GM12878 (cell line): ENCODE measurements around the gene HM13. TPM values are rescaled to one million over a fixed set of nuclear protein-coding genes. Genes with fewer than 3 reads are reported as not detected.

Source experiments
- E2F8 ChIP-seq: fragments of 450-650 bp; IDR thresholded peaks from 2 replicates; pipeline ENCODE4 v1.6.1; 2018; ENCODE audit warnings: mild to moderate bottlenecking, low read depth, moderate library complexity; ENCODE audit not compliant: partially characterized antibody
- NR2F1 ChIP-seq: fragments of 450-650 bp; conservative IDR thresholded peaks from 2 replicates; pipeline ENCODE4 v1.6.1; 2017; ENCODE audit warnings: mild to moderate bottlenecking
- SIN3A ChIP-seq: IDR thresholded peaks from 2 replicates; pipeline ENCODE4 v1.6.1; 2012; ENCODE audit warnings: low read depth, low read length, improper control_type of control experiment
- polyA plus RNA-seq, 11 experiments: library from polyadenylated mRNA; depleted of rRNA in 4 of 11; unstranded in 6 of 11; stranded (reverse) in 5 of 11; fragments of >200 nt; fragmentation: Nextera tagmentation in 4 of 11; fragmentation: Illumina TruSeq in 1 of 11; extraction: Ambion mirVana in 4 of 11; extraction: Trizol in 1 of 11; gene quantifications; 1 replicate in 1 of 11; 2 replicates in 10 of 11; pipeline versions ENCODE4 v1.2.1 to v1.2.3, GENCODE V29; 2011 to 2016; ENCODE audit warnings: inconsistent platforms in 2 of 11, missing spikeins in 2 of 11, low read depth in 1 of 11
- total RNA-seq, 4 experiments: library from RNA; depleted of rRNA in 3 of 4; stranded (reverse); fragments of >200 nt in 3 of 4; fragmentation: Illumina TruSeq in 1 of 4; extraction: Trizol in 1 of 4; gene quantifications; 2 replicates each; pipeline versions ENCODE4 v1.2.1 to v1.2.3, GENCODE V29; 2013 to 2021
- TF ChIP-seq, protein P1 (sequence below): fragments of 450-650 bp; IDR thresholded peaks from 2 replicates; pipeline ENCODE4 v1.6.1; 2016; ENCODE audit warnings: mild to moderate bottlenecking

The HM13 gene
- total and polyA plus RNA-seq, 10 of the 15 experiments (the other 5 are each of a cell fraction or from before 2014, with no cell fraction given): 4.8 to 185 (median 81.7) TPM

- TF ChIP-seq E2F8 (no peak), NR2F1 (peak; percentile 81), SIN3A (peak; percentile 46)
- TF ChIP-seq, protein P1, sequence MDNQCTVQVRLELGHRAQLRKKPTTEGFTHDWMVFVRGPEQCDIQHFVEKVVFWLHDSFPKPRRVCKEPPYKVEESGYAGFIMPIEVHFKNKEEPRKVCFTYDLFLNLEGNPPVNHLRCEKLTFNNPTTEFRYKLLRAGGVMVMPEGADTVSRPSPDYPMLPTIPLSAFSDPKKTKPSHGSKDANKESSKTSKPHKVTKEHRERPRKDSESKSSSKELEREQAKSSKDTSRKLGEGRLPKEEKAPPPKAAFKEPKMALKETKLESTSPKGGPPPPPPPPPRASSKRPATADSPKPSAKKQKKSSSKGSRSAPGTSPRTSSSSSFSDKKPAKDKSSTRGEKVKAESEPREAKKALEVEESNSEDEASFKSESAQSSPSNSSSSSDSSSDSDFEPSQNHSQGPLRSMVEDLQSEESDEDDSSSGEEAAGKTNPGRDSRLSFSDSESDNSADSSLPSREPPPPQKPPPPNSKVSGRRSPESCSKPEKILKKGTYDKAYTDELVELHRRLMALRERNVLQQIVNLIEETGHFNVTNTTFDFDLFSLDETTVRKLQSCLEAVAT: no peak
Measured at GRCh38 chr20:31572701-31573554, 58.7 kb downstream of the HM13 start (continued).
